Uterus (tissue), 4 donors: Measurements from ENCODE around the gene SERPINE2. TPM values are rescaled to one million over a fixed set of nuclear protein-coding genes. Genes with fewer than 3 reads are reported as not detected.

Source experiments
- DNase-seq, 2 donors: peaks; one replicate each; pipeline ENCODE4 v3.0.0-alpha.2; 2019 to 2020
- H3K27ac ChIP-seq, 2 donors: fragments of 200-600 bp; sonication (generic); 1 replicate in 1 of 2; 2 replicates in 1 of 2; pipeline ENCODE4 v1.5.1; 2016 to 2018
- H3K27me3 ChIP-seq, 2 donors: fragments of 200-600 bp; sonication (generic); one replicate each; pipeline ENCODE4 v1.5.1; 2018 to 2019; ENCODE audit warnings: control low read depth in 1 of 2
- H3K36me3 ChIP-seq, 2 donors: fragments of 200-600 bp; sonication (generic); one replicate each; pipeline ENCODE4 v1.5.1; 2019; ENCODE audit warnings: control low read depth in 1 of 2
- H3K4me1 ChIP-seq, 2 donors: fragments of 200-600 bp; sonication (generic); one replicate each; pipeline ENCODE4 v1.5.1; 2018 to 2019; ENCODE audit warnings: control low read depth in 1 of 2
- H3K4me3 ChIP-seq, 2 donors: fragments of 200-600 bp; sonication (generic); 1 replicate in 1 of 2; 2 replicates in 1 of 2; pipeline ENCODE4 v1.5.1; 2018 to 2019; ENCODE audit warnings: mild to moderate bottlenecking in 1 of 2
- H3K9me3 ChIP-seq, 2 donors: fragments of 200-600 bp; sonication (generic); one replicate each; pipeline ENCODE4 v1.5.1; 2019; ENCODE audit warnings: control low read depth in 1 of 2
- POLR2A ChIP-seq, 2 donors: fragments of 450-650 bp; IDR thresholded peaks; one replicate each; pipeline ENCODE4 v1.6.1; 2016; ENCODE audit warnings: antibody characterized with exemption in 2 of 2, mild to moderate bottlenecking in 1 of 2, moderate library complexity in 1 of 2
- intact Hi-C: fragments of 100-400 bp; cut with DNase I; formaldehyde crosslinking; loops from one replicate; pipeline ENCODE4 v1.15.1; 2023; ENCODE audit warnings: low total_unique reads
- total RNA-seq, 4 donors: library from RNA; depleted of rRNA in 3 of 4; stranded (reverse); fragments of >200 nt in 3 of 4; gene quantifications; one replicate each; pipeline versions ENCODE4 v1.1.0 to v1.2.4, GENCODE V29; 2014 to 2023
- TF ChIP-seq, protein P1 (sequence below), 4 experiments: fragments of 200-600 bp in 2 of 4; fragments of 450-650 bp in 2 of 4; sonication (generic) in 2 of 4; IDR thresholded peaks; one replicate each; pipeline ENCODE4 v1.5.1; 2016 to 2019; ENCODE audit warnings: antibody characterized with exemption in 4 of 4, mild to moderate bottlenecking in 2 of 4, moderate library complexity in 1 of 4
- donor health status: DM: yes; HTN: yes; CAD: no.

Gene SERPINE2
- total RNA-seq, 4 donors from 2014 or later, result 0.26 to 62.1 (median 6.7) TPM

- H3K4me3 ChIP-seq, result no peak overlapping the region
- DNase-seq, result no peak
- H3K27me3 ChIP-seq, result no peaks in the 10 kb centered on the region
- H3K36me3 ChIP-seq, result no peaks in the 10 kb centered on the region
- H3K9me3 ChIP-seq, result no peaks in the 10 kb centered on the region
- no peaks in the 10 kb centered on the region for H3K4me1 ChIP-seq
- no peak overlapping the region for H3K27ac ChIP-seq
- intact Hi-C loops, result no loop called here
- TF ChIP-seq POLR2A (IDR thresholded peaks at IDR 0.05), result no peak
- TF ChIP-seq, protein P1, sequence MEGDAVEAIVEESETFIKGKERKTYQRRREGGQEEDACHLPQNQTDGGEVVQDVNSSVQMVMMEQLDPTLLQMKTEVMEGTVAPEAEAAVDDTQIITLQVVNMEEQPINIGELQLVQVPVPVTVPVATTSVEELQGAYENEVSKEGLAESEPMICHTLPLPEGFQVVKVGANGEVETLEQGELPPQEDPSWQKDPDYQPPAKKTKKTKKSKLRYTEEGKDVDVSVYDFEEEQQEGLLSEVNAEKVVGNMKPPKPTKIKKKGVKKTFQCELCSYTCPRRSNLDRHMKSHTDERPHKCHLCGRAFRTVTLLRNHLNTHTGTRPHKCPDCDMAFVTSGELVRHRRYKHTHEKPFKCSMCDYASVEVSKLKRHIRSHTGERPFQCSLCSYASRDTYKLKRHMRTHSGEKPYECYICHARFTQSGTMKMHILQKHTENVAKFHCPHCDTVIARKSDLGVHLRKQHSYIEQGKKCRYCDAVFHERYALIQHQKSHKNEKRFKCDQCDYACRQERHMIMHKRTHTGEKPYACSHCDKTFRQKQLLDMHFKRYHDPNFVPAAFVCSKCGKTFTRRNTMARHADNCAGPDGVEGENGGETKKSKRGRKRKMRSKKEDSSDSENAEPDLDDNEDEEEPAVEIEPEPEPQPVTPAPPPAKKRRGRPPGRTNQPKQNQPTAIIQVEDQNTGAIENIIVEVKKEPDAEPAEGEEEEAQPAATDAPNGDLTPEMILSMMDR (IDR thresholded peaks at IDR 0.05), result no peak
Observed at GRCh38 chr2:224060783-224061482, 21.8 kb upstream of the SERPINE2 start.

GRCh38 chr2:224059178-224059577 is 20.1 kb upstream of the SERPINE2 start:
- no peaks in the 10 kb centered on the region for H3K27me3 ChIP-seq
- no peak overlapping the region for H3K4me3 ChIP-seq
- H3K4me1 ChIP-seq, result no peaks in the 10 kb centered on the region
- TF ChIP-seq, protein P1 (IDR thresholded peaks at IDR 0.05), result no peak
- TF ChIP-seq POLR2A (IDR thresholded peaks at IDR 0.05), result no peak
- no peak for DNase-seq
- no peaks in the 10 kb centered on the region for H3K36me3 ChIP-seq
- H3K9me3 ChIP-seq, result no peaks in the 10 kb centered on the region
- no peak overlapping the region for H3K27ac ChIP-seq
- intact Hi-C loops, result no loop called here

- Histone ChIP-seq H3K4me1 (no peaks in the 10 kb centered on the region), H3K27me3 (no peaks in the 10 kb centered on the region), H3K9me3 (no peaks in the 10 kb centered on the region), H3K27ac (no peak overlapping the region), H3K36me3 (no peaks in the 10 kb centered on the region), H3K4me3 (no peak overlapping the region)
- TF ChIP-seq, protein P1 (IDR thresholded peaks at IDR 0.05), result no peak
- TF ChIP-seq POLR2A (IDR thresholded peaks at IDR 0.05), result no peak
- DNase-seq, result no peak
- intact Hi-C loops, result no loop called here
Observed at GRCh38 chr2:224058048-224058775, 19.1 kb upstream of the SERPINE2 start.

DNA sequence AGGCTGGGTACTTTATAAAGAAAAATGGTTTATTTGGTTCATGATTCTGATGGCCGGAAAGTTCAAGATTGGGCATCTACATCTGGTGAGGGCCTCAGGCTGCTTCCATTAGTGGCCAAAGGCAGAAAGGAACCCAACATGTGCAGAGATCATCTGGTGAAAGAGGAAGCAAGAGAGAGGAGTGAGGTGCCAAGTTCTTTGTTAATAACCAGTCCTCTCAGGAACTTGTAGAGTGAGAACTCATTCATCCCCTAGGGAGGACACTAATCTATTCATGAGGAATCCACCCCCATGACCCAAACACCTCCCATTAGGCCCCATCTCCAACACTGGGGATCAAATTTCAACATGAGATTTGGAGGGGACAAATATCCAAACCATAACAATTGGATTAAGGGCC is 17.8 kb upstream of the SERPINE2 start:
- no peaks in the 10 kb centered on the region for H3K9me3 ChIP-seq
- no peak overlapping the region for H3K4me3 ChIP-seq
- no peak for DNase-seq
- H3K27ac ChIP-seq, result no peak overlapping the region
- no peaks in the 10 kb centered on the region for H3K27me3 ChIP-seq
- no peaks in the 10 kb centered on the region for H3K36me3 ChIP-seq
- intact Hi-C loops, result no loop called here
- no peaks in the 10 kb centered on the region for H3K4me1 ChIP-seq
- TF ChIP-seq, protein P1 (IDR thresholded peaks at IDR 0.05), result no peak
- TF ChIP-seq POLR2A (IDR thresholded peaks at IDR 0.05), result no peak

DNA sequence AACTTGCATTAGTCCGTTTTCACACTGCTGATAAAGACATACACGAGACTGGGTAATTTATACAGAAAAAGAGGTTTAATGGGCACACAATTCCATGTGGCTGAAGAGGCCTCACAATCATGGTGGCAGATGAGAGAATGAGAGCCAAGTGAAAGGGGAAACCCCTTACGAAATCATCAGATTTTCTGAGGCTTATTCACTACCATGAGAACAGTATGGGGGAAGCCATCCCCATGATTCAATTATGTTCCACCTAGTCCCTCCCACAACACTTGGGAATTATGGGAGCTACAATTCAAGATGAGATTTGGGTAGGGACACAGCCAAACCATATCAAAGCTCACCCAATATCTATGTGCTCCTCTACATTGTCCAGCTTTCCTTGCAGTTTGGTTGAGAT is 16.0 kb upstream of the SERPINE2 start:
- H3K27me3 ChIP-seq, result no peaks in the 10 kb centered on the region
- no peak overlapping the region for H3K4me3 ChIP-seq
- H3K9me3 ChIP-seq, result no peaks in the 10 kb centered on the region
- H3K4me1 ChIP-seq, result no peaks in the 10 kb centered on the region
- intact Hi-C loops, result no loop called here
- no peak overlapping the region for H3K27ac ChIP-seq
- TF ChIP-seq POLR2A (IDR thresholded peaks at IDR 0.05), result no peak
- TF ChIP-seq, protein P1 (IDR thresholded peaks at IDR 0.05), result no peak
- no peaks in the 10 kb centered on the region for H3K36me3 ChIP-seq
- DNase-seq, result no peak
